Natural killer cell treated with Interleukin-12 subunit alpha and Interleukin-12 subunit beta and Interleukin-15 and Interleukin-18, amount 100 ng/mL, for 72 hours (primary cell): ENCODE measurements around the gene FOS. TPM values are rescaled to one million over a fixed set of nuclear protein-coding genes. Genes with fewer than 3 reads are reported as not detected.
"Not testable (repeated sequence)": the region's sequence is repeated elsewhere in the genome, so short reads cannot be mapped to it uniquely, and the experiment has no call there.

Experiments
- ATAC-seq, 2 donors: fragments of 150-1000 bp; cut with Tn5 transposase in 1 of 2; sonication (Bioruptor Pico), chemical (Tn5 transposase) in 1 of 2; 2 replicates each; pipeline ENCODE4 v1.10.0; 2021
- DNase-seq: peaks from one replicate; pipeline ENCODE4 v3.0.0; 2022; ENCODE audit warnings: low spot score
- H3K27ac Mint-ChIP-seq, 2 donors: 1 replicate in 1 of 2; 2 replicates in 1 of 2; pipeline ENCODE4 v1.8.0; 2022; ENCODE audit warnings: mixed read lengths in 2 of 2, mild to moderate bottlenecking in 1 of 2, moderate library complexity in 1 of 2
- H3K27me3 Mint-ChIP-seq, 2 donors: 1 replicate in 1 of 2; 2 replicates in 1 of 2; pipeline ENCODE4 v1.8.0; 2022; ENCODE audit warnings: mixed read lengths in 2 of 2
- H3K36me3 Mint-ChIP-seq: one replicate; pipeline ENCODE4 v1.8.0; 2022; ENCODE audit warnings: mixed read lengths
- H3K4me1 Mint-ChIP-seq, 2 donors: 1 replicate in 1 of 2; 2 replicates in 1 of 2; pipeline ENCODE4 v1.8.0; 2022; ENCODE audit warnings: low read depth in 2 of 2, mixed read lengths in 2 of 2, mild to moderate bottlenecking in 1 of 2
- H3K4me3 Mint-ChIP-seq: one replicate; pipeline ENCODE4 v1.8.0; 2022; ENCODE audit warnings: mixed read lengths
- H3K9me3 Mint-ChIP-seq: 2 replicates; pipeline ENCODE4 v1.8.0; 2022; ENCODE audit warnings: mixed read lengths
- total RNA-seq, 2 donors: library from RNA; stranded (reverse); gene quantifications; one replicate each; pipeline ENCODE4 v1.2.3, GENCODE V29; 2022

FOS gene
- total RNA-seq, 2 donors from 2014 or later: 25.3 to 35.2 TPM

- ATAC-seq: no peak
- H3K4me3 Mint-ChIP-seq: peak overlapping the region; percentile 57
Measured at GRCh38 chr14:75274899-75275569, 3.6 kb upstream of the FOS start.

GRCh38 chr14:75275598-75275997, 3.0 kb upstream of the FOS start:
- H3K27ac Mint-ChIP-seq: peak overlapping the region in 1 of 2 donors; percentile 16
- ATAC-seq: no peak
- H3K36me3 Mint-ChIP-seq: peaks cover 5% of the 10 kb centered on the region
- peak overlapping the region; percentile 57 for H3K4me3 Mint-ChIP-seq
- H3K9me3 Mint-ChIP-seq: no peaks in the 10 kb centered on the region
- DNase-seq: no peak
- H3K4me1 Mint-ChIP-seq: peaks cover 40 to 49% of the 10 kb centered on the region in 2 donors
- H3K27me3 Mint-ChIP-seq: peaks cover 17 to 20% of the 10 kb centered on the region in 2 donors

More at GRCh38 chr14:75274899-75275569, 3.6 kb upstream of the FOS start:
- H3K27me3 Mint-ChIP-seq: peaks cover 11 to 16% of the 10 kb centered on the region in 2 donors
- H3K27ac Mint-ChIP-seq: peak overlapping the region; percentile 16 to 58
- no peaks in the 10 kb centered on the region for H3K36me3 Mint-ChIP-seq
- no peaks in the 10 kb centered on the region for H3K9me3 Mint-ChIP-seq
- DNase-seq: no peak
- H3K4me1 Mint-ChIP-seq: peaks cover 35 to 44% of the 10 kb centered on the region in 2 donors

- H3K36me3 Mint-ChIP-seq: peaks cover 6% of the 10 kb centered on the region
- peaks cover 46 to 53% of the 10 kb centered on the region in 2 donors for H3K4me1 Mint-ChIP-seq
- H3K27ac Mint-ChIP-seq: peak overlapping the region; percentile 84 to 91
- DNase-seq: peak; percentile 77
- H3K4me3 Mint-ChIP-seq: peak overlapping the region; percentile 88
- peaks cover 11 to 19% of the 10 kb centered on the region in 2 donors for H3K27me3 Mint-ChIP-seq
- peak; percentile 55 to 63 for ATAC-seq
- H3K9me3 Mint-ChIP-seq: no peaks in the 10 kb centered on the region
Measured at GRCh38 chr14:75277008-75277814, 1.4 kb upstream of the FOS start.

GRCh38 chr14:75277815-75278421, 710 bp upstream of the FOS start:
- Mint-ChIP-seq H3K27ac (peak overlapping the region; percentile 84 to 91), H3K9me3 (no peaks in the 10 kb centered on the region), H3K27me3 (peaks cover 9 to 19% of the 10 kb centered on the region in 2 donors), H3K4me3 (peak overlapping the region; percentile 88), H3K36me3 (peaks cover 6% of the 10 kb centered on the region), H3K4me1 (peaks cover 46 to 53% of the 10 kb centered on the region in 2 donors)
- ATAC-seq (no peak), DNase-seq (no peak)

GRCh38 chr14:75279153-75279762, 630 bp downstream of the FOS start:
- Mint-ChIP-seq H3K36me3 (peaks cover 6% of the 10 kb centered on the region), H3K4me1 (peaks cover 42 to 49% of the 10 kb centered on the region in 2 donors), H3K4me3 (peak overlapping the region; percentile 88), H3K27ac (peak overlapping the region; percentile 84 to 91), H3K27me3 (peaks cover 9 to 17% of the 10 kb centered on the region in 2 donors), H3K9me3 (no peaks in the 10 kb centered on the region)
- ATAC-seq (peak in 1 of 2 donors; percentile 0), DNase-seq (peak; percentile 67)

- Mint-ChIP-seq H3K36me3 (peaks cover 6% of the 10 kb centered on the region), H3K27ac (peak overlapping the region; percentile 84 to 91), H3K27me3 (peaks cover 9 to 16% of the 10 kb centered on the region in 2 donors), H3K9me3 (no peaks in the 10 kb centered on the region), H3K4me3 (peak overlapping the region; percentile 88), H3K4me1 (peaks cover 37 to 44% of the 10 kb centered on the region in 2 donors)
- ATAC-seq (no peak), DNase-seq (no peak)
Measured at GRCh38 chr14:75279763-75280290, 1.2 kb downstream of the FOS start.

- Mint-ChIP-seq H3K27ac (peak overlapping the region; percentile 38 to 56), H3K4me3 (peak overlapping the region; percentile 88), H3K4me1 (peaks cover 32 to 38% of the 10 kb centered on the region in 2 donors), H3K36me3 (peaks cover 6% of the 10 kb centered on the region), H3K27me3 (peaks cover 9 to 10% of the 10 kb centered on the region in 2 donors), H3K9me3 (no peaks in the 10 kb centered on the region)
- no peak for DNase-seq
- no peak for ATAC-seq
Measured at GRCh38 chr14:75280291-75280830, 1.7 kb downstream of the FOS start.

GRCh38 chr14:75280831-75281653, 2.4 kb downstream of the FOS start:
- ATAC-seq: no peak
- H3K4me1 Mint-ChIP-seq: peaks cover 28 to 34% of the 10 kb centered on the region in 2 donors
- H3K9me3 Mint-ChIP-seq: no peaks in the 10 kb centered on the region
- peak overlapping the region; percentile 88 for H3K4me3 Mint-ChIP-seq
- H3K27me3 Mint-ChIP-seq: peaks cover 9 to 12% of the 10 kb centered on the region in 2 donors
- peak overlapping the region; percentile 25 to 38 for H3K27ac Mint-ChIP-seq
- H3K36me3 Mint-ChIP-seq: peaks cover 6% of the 10 kb centered on the region
- no peak for DNase-seq

GRCh38 chr14:75281654-75282019, 3.0 kb downstream of the FOS start:
- Mint-ChIP-seq H3K27ac (peak overlapping the region; percentile 25 to 34), H3K27me3 (peaks cover 9 to 15% of the 10 kb centered on the region in 2 donors), H3K36me3 (peaks cover 6% of the 10 kb centered on the region), H3K4me3 (peak overlapping the region; percentile 66), H3K4me1 (peaks cover 28 to 34% of the 10 kb centered on the region in 2 donors), H3K9me3 (no peaks in the 10 kb centered on the region)
- DNase-seq (no peak), ATAC-seq (no peak)

GRCh38 chr14:75282170-75282554, 3.5 kb downstream of the FOS start:
- peaks cover 9 to 15% of the 10 kb centered on the region in 2 donors for H3K27me3 Mint-ChIP-seq
- peaks cover 28 to 34% of the 10 kb centered on the region in 2 donors for H3K4me1 Mint-ChIP-seq
- H3K4me3 Mint-ChIP-seq: no peak overlapping the region
- peaks cover 6% of the 10 kb centered on the region for H3K36me3 Mint-ChIP-seq
- ATAC-seq (no peak), DNase-seq (no peak)
- H3K27ac Mint-ChIP-seq: no peak overlapping the region
- H3K9me3 Mint-ChIP-seq: no peaks in the 10 kb centered on the region

- H3K9me3 Mint-ChIP-seq, H3K36me3 Mint-ChIP-seq, H3K4me3 Mint-ChIP-seq, ATAC-seq, H3K27ac Mint-ChIP-seq, DNase-seq: not testable (repeated sequence)
- Mint-ChIP-seq H3K4me1 (peaks cover 28 to 31% of the 10 kb centered on the region in 2 donors), H3K27me3 (peaks cover 9 to 15% of the 10 kb centered on the region in 2 donors)
Measured at GRCh38 chr14:75282555-75283161, 4.0 kb downstream of the FOS start.
